RKO (cell line): ENCODE measurements around the gene QSOX1.

ENCODE experiments used
- DNase-seq: peaks from one replicate; pipeline ENCODE4 v3.0.0-alpha.2; 2016; ENCODE audit warnings: low spot score

The QSOX1 gene

DNA sequence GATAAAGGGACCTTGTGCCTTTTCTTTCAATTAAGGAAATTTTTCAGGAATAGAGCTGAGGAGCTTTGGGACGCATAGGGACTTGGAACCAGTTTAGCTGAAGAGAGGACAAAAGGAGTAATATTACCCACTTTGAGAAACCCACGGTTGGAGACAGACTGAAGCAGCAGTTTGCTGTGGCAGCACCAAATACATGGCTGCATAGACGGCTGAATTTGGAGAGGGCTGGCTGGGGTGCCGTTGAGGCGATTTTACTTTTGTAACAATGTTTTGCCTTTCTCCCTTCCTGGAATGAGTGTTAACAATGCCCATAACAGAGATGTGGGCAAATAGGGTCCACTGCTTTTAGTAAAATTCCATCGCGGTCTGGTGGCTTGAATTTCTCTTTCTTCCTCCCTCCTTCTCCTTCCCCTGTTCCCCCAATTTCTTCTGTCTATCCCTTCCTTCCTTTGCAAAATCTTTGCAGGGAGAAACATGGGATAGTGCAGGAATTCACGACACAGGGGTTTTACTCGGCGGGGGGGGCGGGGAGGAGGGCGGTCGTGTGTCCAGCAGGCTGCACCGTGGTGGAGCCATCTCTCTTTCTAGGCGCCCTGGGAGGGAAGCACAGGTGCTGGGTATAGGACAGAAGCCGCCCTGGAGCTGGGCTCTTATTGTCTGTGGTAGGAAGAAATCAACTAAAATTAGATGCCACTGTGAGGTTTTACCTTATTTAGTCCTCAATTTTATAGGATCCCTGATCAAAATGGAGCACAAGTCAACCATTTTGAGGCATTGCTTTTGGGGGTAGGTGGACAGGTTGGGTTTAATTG, 82.2 kb downstream of the QSOX1 start:
- DNase-seq = no peak

DNA sequence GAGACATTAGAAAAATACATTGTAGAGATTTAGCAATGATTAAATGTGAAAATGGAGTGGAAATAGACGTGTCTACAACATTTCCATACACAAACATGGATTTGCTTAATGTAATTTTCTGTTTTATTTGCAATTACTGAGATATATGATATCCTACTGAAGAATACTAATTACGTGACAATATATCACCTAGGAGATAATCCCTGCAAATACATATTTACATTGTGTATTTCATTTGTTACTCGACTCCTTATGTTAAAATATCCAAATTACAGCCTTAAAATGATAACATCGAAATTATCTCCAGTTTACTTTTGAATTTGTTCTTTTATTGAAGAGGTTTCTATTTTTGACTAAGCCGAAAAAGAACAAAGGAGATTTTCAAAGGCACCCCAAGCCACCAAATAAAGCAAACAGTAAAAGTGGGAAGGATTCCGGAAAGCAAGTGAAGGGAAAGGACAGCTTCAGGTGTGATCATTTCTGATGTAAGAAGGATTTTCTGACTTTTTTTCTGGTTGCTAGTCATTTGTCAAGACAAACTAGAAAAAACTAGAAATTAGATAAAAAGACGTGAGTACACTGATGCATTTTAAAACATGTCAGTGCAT, 83.3 kb downstream of the QSOX1 start:
- DNase-seq = no peak

DNA sequence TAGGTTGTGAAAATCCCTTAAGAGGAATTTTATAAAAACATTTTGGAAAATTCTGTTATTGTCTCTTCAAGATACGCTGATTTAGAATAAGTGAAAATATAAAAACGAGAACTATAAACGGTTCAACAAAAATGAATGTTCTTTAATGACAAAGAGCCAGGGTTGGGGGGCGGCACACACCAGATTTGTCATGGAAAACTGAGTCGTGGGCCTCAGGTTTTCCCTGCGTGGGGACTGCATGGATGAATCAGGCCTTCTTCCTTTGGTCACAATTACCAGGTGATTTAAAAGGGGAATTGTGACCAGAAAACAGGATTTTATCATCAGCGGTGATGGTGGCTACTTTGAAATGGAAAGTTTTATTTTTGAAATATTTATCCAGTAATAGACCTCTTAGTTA, 84.0 kb downstream of the QSOX1 start:
- no peak for DNase-seq

- DNase-seq = no peak
Observed at GRCh38 chr1:180239145-180240096, 84.8 kb downstream of the QSOX1 start.

DNA sequence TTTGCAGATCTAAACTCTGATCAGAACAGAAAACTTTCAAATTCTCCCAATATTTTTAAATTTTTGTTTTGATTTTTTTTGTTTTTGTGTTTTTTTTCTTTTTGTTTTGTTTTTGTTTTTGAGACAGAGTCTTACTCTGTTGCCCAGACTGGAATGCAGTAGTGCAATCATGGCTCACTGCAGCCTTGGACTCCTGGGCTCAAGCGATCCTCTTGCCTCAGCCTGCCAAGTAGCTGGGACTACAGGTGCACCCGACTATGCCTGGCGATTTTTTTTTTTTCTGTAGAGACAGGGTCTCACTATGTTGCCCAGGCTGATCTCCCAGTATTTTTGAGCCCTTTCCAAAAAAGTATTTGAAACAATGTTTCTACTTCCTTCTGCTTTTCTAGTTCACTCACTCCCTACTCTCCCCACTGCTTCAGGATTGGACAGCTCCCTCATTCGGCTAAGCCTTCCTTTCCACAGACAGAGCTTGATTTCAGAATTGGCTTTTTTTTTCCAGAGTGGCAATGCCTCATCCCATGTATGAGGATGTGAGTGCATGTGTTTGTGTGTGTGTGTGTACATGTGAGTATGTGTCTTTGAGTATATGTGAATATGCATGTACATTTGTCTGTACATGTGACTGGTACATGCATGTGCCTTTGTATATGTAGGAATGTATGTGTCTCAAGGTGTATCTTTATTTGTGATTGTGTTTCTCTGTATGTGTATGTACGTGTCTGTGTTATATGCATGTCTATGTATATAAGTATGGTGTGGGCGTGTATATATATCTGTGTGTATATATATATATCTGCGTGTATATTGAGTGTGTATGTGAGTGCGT, 87.3 kb downstream of the QSOX1 start:
- DNase-seq = no peak

- peak; percentile 26 for DNase-seq
Observed at GRCh38 chr1:180243517-180244221, 89.0 kb downstream of the QSOX1 start.

DNA sequence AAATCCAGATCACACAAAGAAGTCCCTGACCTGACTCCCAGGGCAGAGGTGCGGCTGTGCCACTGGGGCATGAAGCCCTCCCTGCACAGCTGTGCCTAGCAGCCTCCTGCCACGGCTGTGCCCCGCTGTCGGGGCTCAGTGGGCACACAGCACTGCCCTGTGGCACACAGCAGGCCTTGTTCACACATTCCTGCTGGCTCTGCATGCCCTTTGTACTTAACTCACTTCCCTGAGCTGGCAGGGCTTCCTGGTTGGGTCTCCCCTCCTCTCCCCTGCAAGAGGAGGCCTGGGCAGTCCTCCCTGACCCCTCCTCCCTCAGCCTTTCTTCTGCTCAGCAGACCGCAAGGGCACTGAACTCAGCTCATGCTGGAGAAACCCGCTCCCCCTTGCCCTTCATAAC, 90.2 kb downstream of the QSOX1 start:
- DNase-seq = no peak

- DNase-seq = no peak
Observed at GRCh38 chr1:180246579-180246978, 91.9 kb downstream of the QSOX1 start.

DNA sequence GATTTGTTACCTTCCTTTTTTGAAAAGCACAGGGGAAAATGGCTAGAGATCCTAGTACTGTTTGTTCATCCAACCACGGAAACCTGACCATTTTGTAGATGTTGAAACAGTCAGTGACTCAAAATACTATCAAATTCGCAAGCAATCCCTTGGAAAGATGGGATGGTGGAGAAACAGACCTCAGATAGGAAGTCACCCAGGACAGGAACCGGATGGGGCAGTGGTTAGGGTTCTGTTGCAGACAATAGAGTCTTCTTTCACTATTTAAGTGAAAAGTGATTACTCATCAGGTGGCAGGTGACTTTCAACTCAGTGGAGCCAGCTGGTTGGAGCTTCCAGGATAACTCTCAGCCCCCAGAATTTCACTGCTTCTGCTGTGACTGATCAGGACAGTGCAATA, 92.4 kb downstream of the QSOX1 start:
- no peak for DNase-seq

- no peak for DNase-seq
Observed at GRCh38 chr1:180247580-180247979, 92.9 kb downstream of the QSOX1 start.

- no peak for DNase-seq
Observed at GRCh38 chr1:180248176-180248575, 93.5 kb downstream of the QSOX1 start.

- no peak for DNase-seq
Observed at GRCh38 chr1:180248731-180249681, 94.3 kb downstream of the QSOX1 start.

GRCh38 chr1:180249725-180250498, 95.2 kb downstream of the QSOX1 start:
- DNase-seq = no peak

GRCh38 chr1:180250499-180250770, 95.8 kb downstream of the QSOX1 start:
- DNase-seq = no peak

DNA sequence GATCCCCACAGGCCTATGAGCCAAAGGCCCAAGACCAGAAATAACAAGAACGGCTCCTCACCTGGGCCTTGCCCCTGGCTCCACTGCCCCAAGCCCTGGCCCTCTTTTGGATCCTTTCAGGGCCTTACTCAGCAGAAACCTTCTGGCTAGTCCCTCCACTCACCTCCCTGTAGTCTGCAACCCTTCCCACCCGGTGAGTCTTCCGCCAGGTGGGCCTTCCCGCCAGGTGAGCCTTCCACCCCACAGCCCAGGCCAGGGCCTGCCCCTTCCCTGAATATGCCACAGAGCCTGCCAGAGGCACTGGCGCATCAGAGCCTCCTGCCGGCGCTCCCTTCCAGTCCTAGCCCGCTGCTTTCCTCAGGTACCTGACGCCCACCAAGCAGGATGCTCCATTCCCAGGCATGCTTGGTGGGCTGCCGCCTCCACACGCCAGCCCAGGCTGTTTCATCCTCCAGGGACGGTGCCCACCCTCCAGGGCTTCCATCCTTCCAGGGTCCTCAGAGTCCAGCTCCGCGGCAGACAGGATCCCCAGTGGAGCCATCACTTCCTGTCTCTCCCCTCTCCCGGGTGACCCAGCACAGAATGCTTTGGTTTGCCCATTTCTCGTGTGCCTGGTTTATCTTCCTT, 96.3 kb downstream of the QSOX1 start:
- DNase-seq = no peak

GRCh38 chr1:180251526-180252305, 97.0 kb downstream of the QSOX1 start:
- DNase-seq = no peak

- peak; percentile 43 for DNase-seq
Observed at GRCh38 chr1:180252638-180253536, 98.2 kb downstream of the QSOX1 start.
